ENCODE data around the gene GORASP2. TPM values are rescaled to one million over a fixed set of nuclear protein-coding genes. Genes with fewer than 3 reads are reported as not detected.

Gene GORASP2
- total and polyA plus RNA-seq, 2 of the 8 experiments (the other 6 are each of a cell fraction or from before 2014, with no cell fraction given), result 86.8 to 214 TPM

DNA sequence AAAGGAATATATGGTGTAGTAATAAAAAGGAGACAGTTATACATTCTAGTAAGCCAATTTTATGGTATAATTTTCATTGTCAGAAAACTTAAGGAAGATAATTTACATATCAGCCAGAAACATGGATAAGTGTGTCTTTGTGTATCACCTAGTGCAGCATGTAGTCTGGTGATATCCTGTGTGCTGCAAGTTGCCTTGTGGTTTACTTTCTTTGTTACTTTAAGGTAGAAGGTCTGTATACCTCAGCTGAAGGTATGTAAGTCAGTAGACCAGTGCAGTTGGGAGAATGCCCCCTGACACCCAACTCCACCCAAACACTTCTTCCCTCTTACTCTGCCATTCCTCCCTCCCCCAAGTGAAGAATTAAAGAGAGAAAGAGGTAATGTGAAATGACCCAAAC lies 11.0 kb downstream of the GORASP2 start:
- Histone ChIP-seq H4K8ac (ENCODE audit: extremely low read depth, insufficient read depth, low read length) (no peak overlapping the region), H3K9me3 (ENCODE audit: insufficient read depth in 2 of 2, low read depth in 1 of 2, low read length in 1 of 2) (no peaks in the 10 kb centered on the region), H2AFZ (ENCODE audit: low read length) (no peak overlapping the region), H4K5ac (ENCODE audit: insufficient read length, low read depth, low read length) (no peak overlapping the region), H3K18ac (ENCODE audit: extremely low read depth, low read length) (no peak overlapping the region), H3K4me2 (ENCODE audit: insufficient read depth in 1 of 2, low read depth in 2 of 2, low read length in 2 of 2) (no peak overlapping the region), H2AK5ac (ENCODE audit: low read depth, low read length) (no peak overlapping the region), H3K23me2 (ENCODE audit: low read depth, low read length) (no peaks in the 10 kb centered on the region), H2BK20ac (ENCODE audit: low read length) (no peak overlapping the region), H3K36me3 (ENCODE audit: control insufficient read depth in 2 of 4, insufficient read depth in 4 of 4, low read length in 3 of 4) (peaks cover 0 to 12% (median 2%) of the 10 kb centered on the region in 4 experiments; a peak in 3 of 8 replicates), H3K4me1 (replicated peaks in 1 of 4; ENCODE audit: control insufficient read depth in 3 of 4, insufficient read depth in 4 of 4, low read length in 3 of 4) (no peaks in the 10 kb centered on the region), H3K79me1 (ENCODE audit: low read depth, low read length) (peaks cover 4% of the 10 kb centered on the region), H3K4me3 (ENCODE audit: extremely low read depth in 1 of 4, insufficient read depth in 2 of 4, low read depth in 3 of 4, low read length in 4 of 4) (no peak overlapping the region), H2BK15ac (ENCODE audit: low read length) (no peak overlapping the region), H3K27ac (ENCODE audit: low read depth, low read length) (no peak overlapping the region), H2BK5ac (ENCODE audit: low read depth, low read length) (no peak overlapping the region), H3K27me3 (replicated peaks in 1 of 4; ENCODE audit: control insufficient read depth in 3 of 4, extremely low read depth in 1 of 4, insufficient read depth in 3 of 4, low read length in 3 of 4) (no peaks in the 10 kb centered on the region), H3K14ac (ENCODE audit: insufficient read length) (no peak overlapping the region), H4K20me1 (replicated peaks in 1 of 2; ENCODE audit: control insufficient read depth in 1 of 2, insufficient read depth in 2 of 2, low read length in 2 of 2) (peaks cover 10% of the 10 kb centered on the region in 2 experiments), H3K23ac (ENCODE audit: insufficient read length) (no peak overlapping the region), H2BK120ac (replicated peaks; ENCODE audit: low read depth, low read length) (no peak overlapping the region), H4K91ac (replicated peaks; ENCODE audit: insufficient read length, low read length) (no peak overlapping the region), H3K9ac (replicated peaks in 1 of 4; ENCODE audit: extremely low read depth in 1 of 4, low read depth in 3 of 4, low read length in 3 of 4) (no peak overlapping the region), H2BK12ac (ENCODE audit: low read depth, low read length) (no peak overlapping the region), H3K56ac (replicated peaks; ENCODE audit: insufficient read length, low read depth, low read length) (no peak overlapping the region), H3K79me2 (ENCODE audit: control insufficient read depth in 1 of 2, insufficient read depth in 2 of 2, low read length in 2 of 2) (peaks cover 0 to 97% of the 10 kb centered on the region in 2 experiments; a peak in 3 of 4 replicates), H3K4ac (replicated peaks; ENCODE audit: insufficient read length, low read depth, low read length) (no peak overlapping the region)
- FAIRE-seq, result no peak
- CTCF ChIA-PET (ENCODE audit: partially characterized antibody), result interaction anchor here (2.0 kb wide), 1 partner anchor 11 kb away, joined by 7 read pairs; the partner anchor contains the start of gene GORASP2
- TF ChIP-seq SIN3A (conservative IDR thresholded peaks at IDR 0.05 in 1 of 2, IDR thresholded peaks at IDR 0.05 in 1 of 2; ENCODE audit: low read depth in 1 of 2, low read length in 2 of 2) (no peak), HDAC6 (IDR thresholded peaks at IDR 0.05; ENCODE audit: low read depth, low read length) (no peak), CBX8 (IDR thresholded peaks at IDR 0.05; ENCODE audit: borderline replicate concordance, low read depth, low read length) (no peak), EP300 (IDR thresholded peaks at IDR 0.05; ENCODE audit: borderline replicate concordance in 1 of 2, low read depth in 2 of 2, low read length in 2 of 2) (no peak), TCF12 (IDR thresholded peaks at IDR 0.05; ENCODE audit: low read depth, low read length) (no peak), CHD1 (IDR thresholded peaks at IDR 0.05; ENCODE audit: low read depth, low read length) (no peak), NANOG (IDR thresholded peaks at IDR 0.05; ENCODE audit: insufficient read depth, low read depth, low read length, poor library complexity, severe bottlenecking) (no peak), SIX5 (IDR thresholded peaks at IDR 0.05; ENCODE audit: low read depth, low read length) (no peak), TAF7 (optimal IDR thresholded peaks at IDR 0.05; ENCODE audit: borderline replicate concordance, low read depth, low read length) (no peak)
- POLR2A ChIA-PET (ENCODE audit: partially characterized antibody), result interaction anchor here (1.5 to 3.1 kb wide), 2 partner anchors 10 to 11 kb away, joined by 8 to 22 read pairs; partner anchors contain the start of gene GORASP2
- DNase-seq (ENCODE audit: low read depth in 1 of 2, low spot score in 2 of 2), result no peak

All from H1 (cell line).